HepG2 (cell line): ENCODE measurements around the gene TCF3. TPM values are rescaled to one million over a fixed set of nuclear protein-coding genes. Genes with fewer than 3 reads are reported as not detected.

Source experiments
- BRD4 ChIP-seq: sonication (generic); formaldehyde crosslinking; IDR thresholded peaks from 2 replicates; pipeline ENCODE4 v1.4.0; 2020; ENCODE audit warnings: missing genetic modification reagents
- CREM ChIP-seq, 2 experiments: sonication (generic) in 1 of 2; formaldehyde crosslinking in 1 of 2; IDR thresholded peaks; 2 replicates each; pipeline versions ENCODE4 v1.4.0 to v1.6.1; 2016 to 2020; ENCODE audit warnings: antibody characterized with exemption in 1 of 2, mild to moderate bottlenecking in 1 of 2, missing genetic modification reagents in 1 of 2
- GMEB1 ChIP-seq: sonication (generic); formaldehyde crosslinking; IDR thresholded peaks from 2 replicates; pipeline ENCODE4 v1.5.1; 2020; ENCODE audit warnings: missing genetic modification reagents, mild to moderate bottlenecking, borderline replicate concordance
- IKZF4 ChIP-seq: sonication (generic); formaldehyde crosslinking; IDR thresholded peaks from 2 replicates; pipeline ENCODE4 v1.5.1; 2020; ENCODE audit warnings: borderline replicate concordance, mild to moderate bottlenecking, low read depth, missing genetic modification reagents; ENCODE audit errors: not compliant biosample characterization
- MAZ ChIP-seq, 2 experiments: sonication (generic) in 1 of 2; formaldehyde crosslinking in 1 of 2; IDR thresholded peaks; 2 replicates each; pipeline versions ENCODE4 v1.5.0 to v1.6.1; 2012 to 2020; ENCODE audit warnings: low read depth in 2 of 2, mild to moderate bottlenecking in 2 of 2, borderline replicate concordance in 1 of 2, improper control_type of control experiment in 1 of 2, low read length in 1 of 2, missing genetic modification reagents in 1 of 2, moderate library complexity in 1 of 2
- MXD1 ChIP-seq: sonication (generic); formaldehyde crosslinking; IDR thresholded peaks from 2 replicates; pipeline ENCODE4 v1.4.0; 2020; ENCODE audit warnings: mild to moderate bottlenecking, missing genetic modification reagents
- RFXAP ChIP-seq: sonication (generic); formaldehyde crosslinking; IDR thresholded peaks from 2 replicates; pipeline ENCODE4 v1.4.0; 2020; ENCODE audit warnings: missing genetic modification reagents, borderline replicate concordance
- ZNF329 ChIP-seq: sonication (generic); formaldehyde crosslinking; IDR thresholded peaks from 2 replicates; pipeline ENCODE4 v1.9.0; 2021; ENCODE audit warnings: low read depth, mild to moderate bottlenecking, missing genetic modification reagents
- ZNF362 ChIP-seq: sonication (generic); formaldehyde crosslinking; IDR thresholded peaks from 2 replicates; pipeline ENCODE4 v1.4.0; 2020; ENCODE audit warnings: missing genetic modification reagents, mild to moderate bottlenecking, borderline replicate concordance
- ZNF432 ChIP-seq: sonication (generic); formaldehyde crosslinking; IDR thresholded peaks from 2 replicates; pipeline ENCODE4 v1.5.0; 2020; ENCODE audit warnings: missing genetic modification reagents, mild to moderate bottlenecking, borderline replicate concordance
- ZNF546 ChIP-seq: sonication (generic); formaldehyde crosslinking; conservative IDR thresholded peaks from 2 replicates; pipeline ENCODE4 v1.8.1; 2023; ENCODE audit warnings: mild to moderate bottlenecking, missing genetic modification reagents
- ZNF570 ChIP-seq: sonication (generic); formaldehyde crosslinking; IDR thresholded peaks from 2 replicates; pipeline ENCODE4 v1.4.0; 2020; ENCODE audit warnings: mild to moderate bottlenecking, missing genetic modification reagents, borderline replicate concordance
- ZNF580 ChIP-seq: IDR thresholded peaks from 2 replicates; pipeline ENCODE4 v1.6.1; 2016; ENCODE audit warnings: low read depth, borderline replicate concordance
- ZNF687 ChIP-seq: sonication (generic); formaldehyde crosslinking; IDR thresholded peaks from 2 replicates; pipeline ENCODE4 v1.5.1; 2020; ENCODE audit warnings: mild to moderate bottlenecking, missing genetic modification reagents, moderate library complexity
- ZNF740 ChIP-seq: sonication (generic); formaldehyde crosslinking; IDR thresholded peaks from 2 replicates; pipeline ENCODE4 v1.4.0; 2020; ENCODE audit warnings: missing genetic modification reagents
- ZSCAN22 ChIP-seq: sonication (generic); formaldehyde crosslinking; IDR thresholded peaks from 2 replicates; pipeline ENCODE4 v1.4.0; 2020; ENCODE audit warnings: mild to moderate bottlenecking, missing genetic modification reagents
- polyA plus RNA-seq, 8 experiments: library from polyadenylated mRNA; depleted of rRNA in 3 of 8; stranded (reverse) in 7 of 8; unstranded in 1 of 8; fragments of >200 nt; fragmentation: Illumina TruSeq in 4 of 8; extraction: Trizol in 4 of 8; gene quantifications; 2 replicates each; pipeline versions ENCODE4 v1.2.1 to v1.2.3, GENCODE V29; 2011 to 2016; ENCODE audit warnings: low read depth in 4 of 8, missing spikeins in 1 of 8, mixed read lengths in 1 of 8; ENCODE audit not compliant: insufficient read depth in 1 of 8
- total RNA-seq, 5 experiments: library from RNA; depleted of rRNA; stranded (reverse); fragments of >200 nt; fragmentation: Illumina TruSeq; extraction: Trizol; gene quantifications; 2 replicates each; pipeline ENCODE4 v1.2.3, GENCODE V29; 2016; ENCODE audit warnings: low read depth in 1 of 5

Gene TCF3
- total and polyA plus RNA-seq, 2 of the 13 experiments (the other 11 are each of a cell fraction or from before 2014, with no cell fraction given) = 51.4 to 53.2 TPM

- TF ChIP-seq ZNF687 (CRISPR knock-in tag) (peak; percentile 88), ZNF329 (CRISPR knock-in tag) (0 out of 2 replicates have a peak, but pooled peaks have one; percentile 60), MXD1 (CRISPR knock-in tag) (peak; percentile 94), BRD4 (0 out of 2 replicates have a peak, but pooled peaks have one; percentile 37), ZSCAN22 (CRISPR knock-in tag) (0 out of 2 replicates have a peak, but pooled peaks have one; percentile 39), MAZ (IDR thresholded peaks at IDR 0.05; ENCODE audit: borderline replicate concordance, low read depth, low read length) (no peak), MAZ (CRISPR knock-in tag; IDR thresholded peaks at IDR 0.05; ENCODE audit: low read depth) (peak; percentile 85), ZNF432 (CRISPR knock-in tag) (no peak), GMEB1 (CRISPR knock-in tag) (no peak), ZNF740 (CRISPR knock-in tag) (peak; percentile 62; the same call in 1 of the 2 replicates), ZNF546 (CRISPR knock-in tag) (peak; percentile 78; the same call in 1 of the 2 replicates), IKZF4 (CRISPR knock-in tag) (no peak), ZNF570 (CRISPR knock-in tag) (0 out of 2 replicates have a peak, but pooled peaks have one; percentile 63), RFXAP (peak; percentile 50; the same call in 1 of the 2 replicates), ZNF362 (0 out of 2 replicates have a peak, but pooled peaks have one; percentile 30), ZNF580 (CRISPR knock-in tag) (peak; percentile 71; the same call in 1 of the 2 replicates), CREM (IDR thresholded peaks at IDR 0.05) (no peak), CREM (CRISPR knock-in tag; IDR thresholded peaks at IDR 0.05) (no peak)
Observed at GRCh38 chr19:1568320-1569019, 83.9 kb downstream of the TCF3 start, which contains the start of gene MEX3D (continued).
